SK-N-SH treated with all-trans-retinoic acid at 6 μM for 48 hours (cell line): ENCODE data around the gene HERC6.
"Not testable (repeated sequence)": the region's sequence is repeated elsewhere in the genome, so short reads cannot be mapped to it uniquely, and the experiment has no call there.

Experiments used
- ATAC-seq: fragments of 200-7000 bp; cut with Tn5 transposase; 3 replicates; pipeline ENCODE4 v1.9.1; 2020; ENCODE audit warnings: mild to moderate bottlenecking, moderate library complexity
- ARNTL ChIP-seq: fragments of 450-650 bp; formaldehyde crosslinking; IDR thresholded peaks from 2 replicates; pipeline ENCODE4 v1.5.0; 2020; ENCODE audit warnings: low read depth, mild to moderate bottlenecking, moderate library complexity, borderline replicate concordance
- BACH2 ChIP-seq: fragments of 250-450 bp; sonication (Bioruptor Pico); IDR thresholded peaks from 2 replicates; pipeline ENCODE4 v1.9.0; 2021; ENCODE audit warnings: mild to moderate bottlenecking, borderline replicate concordance
- CREB5 ChIP-seq: fragments of 250-450 bp; sonication (Bioruptor Pico); IDR thresholded peaks from 2 replicates; pipeline ENCODE4 v1.5.1; 2020; ENCODE audit warnings: low read depth, mild to moderate bottlenecking, moderate library complexity
- CSDC2 ChIP-seq: fragments of 250-450 bp; sonication (Bioruptor Pico); IDR thresholded peaks from 2 replicates; pipeline ENCODE4 v1.5.0; 2020; ENCODE audit warnings: mild to moderate bottlenecking, moderate library complexity
- ESRRG ChIP-seq: fragments of 250-450 bp; sonication (Bioruptor Pico); IDR thresholded peaks from 2 replicates; pipeline ENCODE4 v1.6.1; 2021; ENCODE audit warnings: mild to moderate bottlenecking
- GLIS3 ChIP-seq: fragments of 250-450 bp; sonication (Bioruptor Pico); IDR thresholded peaks from 2 replicates; pipeline ENCODE4 v1.5.0; 2020; ENCODE audit warnings: mild to moderate bottlenecking, moderate library complexity
- ISL1 ChIP-seq: fragments of 250-450 bp; sonication (Bioruptor Pico); IDR thresholded peaks from 2 replicates; pipeline ENCODE4 v2.1.2; 2022; ENCODE audit warnings: mild to moderate bottlenecking, moderate library complexity
- OSR1 ChIP-seq: fragments of 250-450 bp; sonication (Bioruptor Pico); IDR thresholded peaks from 2 replicates; pipeline ENCODE4 v1.8.0; 2022; ENCODE audit warnings: moderate library complexity, mild to moderate bottlenecking, inconsistent platforms
- POU6F1 ChIP-seq: fragments of 250-450 bp; sonication (Bioruptor Pico); IDR thresholded peaks from 2 replicates; pipeline ENCODE4 v1.8.0; 2021; ENCODE audit warnings: low read depth, mild to moderate bottlenecking, moderate library complexity, borderline replicate concordance
- PPARA ChIP-seq: fragments of 250-450 bp; sonication (Bioruptor Pico); IDR thresholded peaks from 2 replicates; pipeline ENCODE4 v1.5.0; 2020; ENCODE audit warnings: mild to moderate bottlenecking, borderline replicate concordance
- RARB ChIP-seq: fragments of 250-450 bp; sonication (Bioruptor Pico); IDR thresholded peaks from 2 replicates; pipeline ENCODE4 v1.8.0; 2021; ENCODE audit warnings: mild to moderate bottlenecking, moderate library complexity
- SNAI2 ChIP-seq: fragments of 250-450 bp; sonication (Bioruptor Pico); IDR thresholded peaks from 2 replicates; pipeline ENCODE4 v1.5.0; 2020; ENCODE audit warnings: mild to moderate bottlenecking, moderate library complexity
- TCF4 ChIP-seq: fragments of 250-450 bp; sonication (Bioruptor Pico); IDR thresholded peaks from 2 replicates; pipeline ENCODE4 v1.8.0; 2021; ENCODE audit warnings: mild to moderate bottlenecking, moderate library complexity, borderline replicate concordance
- TOX ChIP-seq: fragments of 250-450 bp; sonication (Bioruptor Pico); IDR thresholded peaks from 2 replicates; pipeline ENCODE4 v1.8.0; 2021; ENCODE audit warnings: mild to moderate bottlenecking, moderate library complexity, borderline replicate concordance
- TSHZ2 ChIP-seq: fragments of 250-450 bp; sonication (Bioruptor Pico); IDR thresholded peaks from 2 replicates; pipeline ENCODE4 v1.5.0; 2020; ENCODE audit warnings: mild to moderate bottlenecking, moderate library complexity
- ZC3H10 ChIP-seq: fragments of 250-450 bp; sonication (Bioruptor Pico); IDR thresholded peaks from 2 replicates; pipeline ENCODE4 v1.5.1; 2021; ENCODE audit warnings: mild to moderate bottlenecking, moderate library complexity
- ZFP3 ChIP-seq: fragments of 250-450 bp; sonication (Bioruptor Pico); IDR thresholded peaks from 2 replicates; pipeline ENCODE4 v1.5.0; 2020; ENCODE audit warnings: mild to moderate bottlenecking, moderate library complexity
- ZFP30 ChIP-seq: fragments of 450-650 bp; formaldehyde crosslinking; IDR thresholded peaks from 2 replicates; pipeline ENCODE4 v1.5.0; 2022; ENCODE audit warnings: mild to moderate bottlenecking, moderate library complexity
- ZNF565 ChIP-seq: fragments of 450-650 bp; formaldehyde crosslinking; conservative IDR thresholded peaks from 2 replicates; pipeline ENCODE4 v1.5.0; 2020; ENCODE audit warnings: low read depth, mild to moderate bottlenecking, moderate library complexity
- ZNF70 ChIP-seq: fragments of 450-650 bp; formaldehyde crosslinking; IDR thresholded peaks from 2 replicates; pipeline ENCODE4 v1.5.0; 2020; ENCODE audit warnings: mild to moderate bottlenecking, moderate library complexity
- ZNF8 ChIP-seq: fragments of 450-650 bp; formaldehyde crosslinking; IDR thresholded peaks from 2 replicates; pipeline ENCODE4 v1.5.0; 2020; ENCODE audit warnings: mild to moderate bottlenecking, moderate library complexity
- TF ChIP-seq, protein P1 (sequence below): fragments of 250-450 bp; sonication (Bioruptor Pico); IDR thresholded peaks from 2 replicates; pipeline ENCODE4 v1.8.0; 2020; ENCODE audit warnings: mild to moderate bottlenecking, moderate library complexity, borderline replicate concordance

HERC6 gene

GRCh38 chr4:88360791-88361190 is 17.9 kb upstream of the HERC6 start:
- TF ChIP-seq ZFP3 (CRISPR knock-in tag) (no peak), TSHZ2 (no peak), ESRRG (no peak), ZC3H10 (CRISPR knock-in tag) (no peak), ZFP30 (no peak), RARB (CRISPR knock-in tag) (no peak), ZNF565 (CRISPR knock-in tag) (no peak), TOX (CRISPR knock-in tag) (no peak), ARNTL (CRISPR knock-in tag) (no peak), ZNF8 (CRISPR knock-in tag) (no peak), CREB5 (CRISPR knock-in tag) (no peak)
- TF ChIP-seq, protein P1, sequence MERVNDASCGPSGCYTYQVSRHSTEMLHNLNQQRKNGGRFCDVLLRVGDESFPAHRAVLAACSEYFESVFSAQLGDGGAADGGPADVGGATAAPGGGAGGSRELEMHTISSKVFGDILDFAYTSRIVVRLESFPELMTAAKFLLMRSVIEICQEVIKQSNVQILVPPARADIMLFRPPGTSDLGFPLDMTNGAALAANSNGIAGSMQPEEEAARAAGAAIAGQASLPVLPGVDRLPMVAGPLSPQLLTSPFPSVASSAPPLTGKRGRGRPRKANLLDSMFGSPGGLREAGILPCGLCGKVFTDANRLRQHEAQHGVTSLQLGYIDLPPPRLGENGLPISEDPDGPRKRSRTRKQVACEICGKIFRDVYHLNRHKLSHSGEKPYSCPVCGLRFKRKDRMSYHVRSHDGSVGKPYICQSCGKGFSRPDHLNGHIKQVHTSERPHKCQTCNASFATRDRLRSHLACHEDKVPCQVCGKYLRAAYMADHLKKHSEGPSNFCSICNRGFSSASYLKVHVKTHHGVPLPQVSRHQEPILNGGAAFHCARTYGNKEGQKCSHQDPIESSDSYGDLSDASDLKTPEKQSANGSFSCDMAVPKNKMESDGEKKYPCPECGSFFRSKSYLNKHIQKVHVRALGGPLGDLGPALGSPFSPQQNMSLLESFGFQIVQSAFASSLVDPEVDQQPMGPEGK = no peak
- no peak for ATAC-seq

GRCh38 chr4:88361217-88361773 is 17.4 kb upstream of the HERC6 start:
- not testable (repeated sequence) for ATAC-seq

GRCh38 chr4:88366460-88366859 is 12.2 kb upstream of the HERC6 start:
- no peak for ATAC-seq
- TF ChIP-seq RARB (CRISPR knock-in tag) = no peak
- TF ChIP-seq TOX (CRISPR knock-in tag) = no peak
- TF ChIP-seq GLIS3 (CRISPR knock-in tag) = no peak
- TF ChIP-seq ZC3H10 (CRISPR knock-in tag) = no peak
- TF ChIP-seq ZNF70 (CRISPR knock-in tag) = no peak
- TF ChIP-seq, protein P1 = no peak
- no peak for TF ChIP-seq ZFP30
- no peak for TF ChIP-seq TCF4 (CRISPR knock-in tag)
- TF ChIP-seq ISL1 = no peak
- TF ChIP-seq ZFP3 (CRISPR knock-in tag) = no peak
- no peak for TF ChIP-seq POU6F1 (CRISPR knock-in tag)
- TF ChIP-seq ZNF8 (CRISPR knock-in tag) = no peak
- no peak for TF ChIP-seq BACH2 (CRISPR knock-in tag)
- TF ChIP-seq ARNTL (CRISPR knock-in tag) = no peak
- no peak for TF ChIP-seq OSR1
- no peak for TF ChIP-seq ZNF565 (CRISPR knock-in tag)
- no peak for TF ChIP-seq CSDC2 (CRISPR knock-in tag)
- TF ChIP-seq PPARA = no peak
- TF ChIP-seq SNAI2 = no peak
- no peak for TF ChIP-seq CREB5 (CRISPR knock-in tag)
- TF ChIP-seq, all 23 proteins: peak for 0
